ENCODE measurements around the gene RNF14.

DNA sequence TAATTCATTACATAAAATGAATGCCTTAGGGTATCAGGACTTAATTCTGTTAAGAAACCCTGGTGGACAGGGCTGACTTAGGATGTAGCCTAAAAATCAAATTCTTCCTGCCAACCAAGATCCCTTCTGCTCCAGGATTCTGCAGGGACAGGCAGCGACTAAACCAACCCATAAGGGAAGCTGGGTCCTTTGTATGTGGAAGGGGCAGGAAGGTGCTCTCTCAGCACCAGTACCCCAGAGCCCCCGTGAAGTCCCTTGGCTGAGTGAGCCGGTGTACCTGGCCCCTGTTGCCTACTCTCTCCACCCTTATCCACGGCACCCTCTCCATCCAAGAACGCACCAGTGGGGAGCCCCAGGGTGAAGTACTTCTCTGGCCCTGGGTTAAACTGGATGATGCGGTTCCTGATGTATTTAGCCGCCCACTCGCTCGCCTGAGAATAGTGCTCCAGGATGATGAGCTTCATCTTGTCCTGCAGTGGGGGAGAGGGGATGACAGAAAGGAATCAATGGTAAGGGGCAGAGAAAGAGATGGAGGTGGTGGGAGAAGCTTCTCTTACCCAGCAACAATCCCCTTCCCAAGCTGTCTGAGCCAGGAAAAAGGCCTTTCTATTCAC is 42.8 kb downstream of the RNF14 start:
- TF ChIP-seq, protein P1, sequence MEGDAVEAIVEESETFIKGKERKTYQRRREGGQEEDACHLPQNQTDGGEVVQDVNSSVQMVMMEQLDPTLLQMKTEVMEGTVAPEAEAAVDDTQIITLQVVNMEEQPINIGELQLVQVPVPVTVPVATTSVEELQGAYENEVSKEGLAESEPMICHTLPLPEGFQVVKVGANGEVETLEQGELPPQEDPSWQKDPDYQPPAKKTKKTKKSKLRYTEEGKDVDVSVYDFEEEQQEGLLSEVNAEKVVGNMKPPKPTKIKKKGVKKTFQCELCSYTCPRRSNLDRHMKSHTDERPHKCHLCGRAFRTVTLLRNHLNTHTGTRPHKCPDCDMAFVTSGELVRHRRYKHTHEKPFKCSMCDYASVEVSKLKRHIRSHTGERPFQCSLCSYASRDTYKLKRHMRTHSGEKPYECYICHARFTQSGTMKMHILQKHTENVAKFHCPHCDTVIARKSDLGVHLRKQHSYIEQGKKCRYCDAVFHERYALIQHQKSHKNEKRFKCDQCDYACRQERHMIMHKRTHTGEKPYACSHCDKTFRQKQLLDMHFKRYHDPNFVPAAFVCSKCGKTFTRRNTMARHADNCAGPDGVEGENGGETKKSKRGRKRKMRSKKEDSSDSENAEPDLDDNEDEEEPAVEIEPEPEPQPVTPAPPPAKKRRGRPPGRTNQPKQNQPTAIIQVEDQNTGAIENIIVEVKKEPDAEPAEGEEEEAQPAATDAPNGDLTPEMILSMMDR (IDR thresholded peaks at IDR 0.05 in 2 of 3, conservative IDR thresholded peaks at IDR 0.05 in 1 of 3; ENCODE audit: borderline replicate concordance in 1 of 3, insufficient read depth in 1 of 3, low read depth in 2 of 3, low read length in 2 of 3), result no peak
- TF ChIP-seq REST (IDR thresholded peaks at IDR 0.05; ENCODE audit: low read depth), result no peak
- no peak for TF ChIP-seq RAD21 (IDR thresholded peaks at IDR 0.05; ENCODE audit: low read depth)
- no peak for TF ChIP-seq FOSL1 (IDR thresholded peaks at IDR 0.05; ENCODE audit: low read depth)
- TF ChIP-seq SRF (IDR thresholded peaks at IDR 0.05; ENCODE audit: low read depth), result no peak
- no peak for TF ChIP-seq ZBTB33 (IDR thresholded peaks at IDR 0.05; ENCODE audit: extremely low read depth, insufficient replicate concordance, low read length)
- TF ChIP-seq CBX3 (IDR thresholded peaks at IDR 0.05; ENCODE audit: low read depth), result no peak
- no peak for TF ChIP-seq POLR2A (IDR thresholded peaks at IDR 0.05; ENCODE audit: borderline replicate concordance, extremely low read depth, insufficient read depth, insufficient read length)
- TF ChIP-seq YY1 (IDR thresholded peaks at IDR 0.05; ENCODE audit: extremely low read depth, insufficient replicate concordance, low read depth, low read length), result no peak
- TF ChIP-seq EZH2phosphoT487 (IDR thresholded peaks at IDR 0.05; ENCODE audit: borderline replicate concordance), result no peak
- TF ChIP-seq CEBPB (IDR thresholded peaks at IDR 0.05; ENCODE audit: low read depth), result no peak

Data from HCT116 (cell line).